HCT116 (cell line): ENCODE data around the gene PCDH1. TPM values are rescaled to one million over a fixed set of nuclear protein-coding genes. Genes with fewer than 3 reads are reported as not detected.

Experiments
- ATAC-seq: fragments of 200-7000 bp; cut with Tn5 transposase; 2 replicates; pipeline ENCODE4 v1.9.1; 2020; ENCODE audit warnings: mild to moderate bottlenecking, moderate library complexity
- BruUV-seq: library from RNA; stranded (reverse); fragments of 400-500 nt; replicated peaks from 2 replicates; lab custom pipeline; 2021; lab: Mats Ljungman, UMichigan
- CTCF ChIA-PET: fragments of 300-600 bp; sonication (Branson Sonifier 250); formaldehyde crosslinking; loops from one replicate; lab custom pipeline; 2021; ENCODE audit warnings: antibody characterized with exemption; lab: Charles Lee
- POLR2A ChIA-PET: fragments of 300-600, 350-600 bp; sonication (Branson Sonifier 250); formaldehyde crosslinking; loops from one replicate; lab custom pipeline; 2021; ENCODE audit warnings: antibody characterized with exemption; lab: Charles Lee
- RAD21 ChIA-PET, 2 experiments: fragments of 300-600 bp; sonication (Branson Sonifier 250); formaldehyde crosslinking; loops; one replicate each; lab custom pipeline; 2023; ENCODE audit warnings: low total read pairs in 2 of 2; ENCODE audit not compliant: uncharacterized antibody in 2 of 2, unreplicated experiment in 2 of 2, low non-redundant PET in 1 of 2; lab: Charles Lee
- DNase-seq: peaks from one replicate; pipeline ENCODE4 v3.0.0-alpha.2; 2010; ENCODE audit warnings: low read depth, low spot score
- H2AFZ ChIP-seq: fragments of 200-600 bp; shearing (Covaris generic), sonication (generic); 2 replicates; pipeline ENCODE4 v1.6.1; 2017; ENCODE audit warnings: low read depth, mixed run types, mixed read lengths, antibody characterized with exemption, low read length; ENCODE audit not compliant: poor library complexity, severe bottlenecking
- H3K27ac ChIP-seq: 2 replicates; pipeline ENCODE4 v1.5.1; 2012; ENCODE audit warnings: low read depth, low read length
- H3K27me3 ChIP-seq: fragments of 200-600 bp; sonication (generic); 2 replicates; pipeline ENCODE4 v1.6.1; 2016; ENCODE audit warnings: mixed run types, low read length, mixed read lengths; ENCODE audit not compliant: insufficient read depth
- H3K36me3 ChIP-seq, 2 experiments: fragments of 200-500 bp in 1 of 2; fragments of 200-600 bp in 1 of 2; sonication (Bioruptor generic) in 1 of 2; sonication (generic) in 1 of 2; 2 replicates each; pipeline versions ENCODE4 v1.5.1 to v1.6.1; 2014 to 2016; ENCODE audit warnings: low read length in 2 of 2, inconsistent platforms in 1 of 2, mixed read lengths in 1 of 2, mixed run types in 1 of 2; ENCODE audit not compliant: insufficient read depth in 2 of 2, control insufficient read depth in 1 of 2
- H3K4me1 ChIP-seq, 2 experiments: fragments of 200-600 bp in 1 of 2; sonication (generic) in 1 of 2; 2 replicates each; pipeline versions ENCODE4 v1.5.1 to v1.6.1; 2012 to 2017; ENCODE audit warnings: low read length in 2 of 2, inconsistent platforms in 1 of 2, mild to moderate bottlenecking in 1 of 2, mixed read lengths in 1 of 2, mixed run types in 1 of 2, moderate library complexity in 1 of 2; ENCODE audit not compliant: insufficient read depth in 2 of 2, control insufficient read depth in 1 of 2
- H3K4me2 ChIP-seq: fragments of 200-600 bp; sonication (generic); 2 replicates; pipeline ENCODE4 v1.6.1; 2017; ENCODE audit warnings: mixed run types, low read length, mixed read lengths
- H3K4me3 ChIP-seq, 2 experiments: fragments of 200-600 bp in 1 of 2; sonication (generic) in 1 of 2; replicated peaks in 1 of 2; 2 replicates each; pipeline ENCODE4 v1.5.1; 2011 to 2016; ENCODE audit warnings: low read length in 2 of 2, control low read depth in 1 of 2, low read depth in 1 of 2, mild to moderate bottlenecking in 1 of 2, mixed read lengths in 1 of 2, mixed run types in 1 of 2
- H3K79me2 ChIP-seq: fragments of 200-600 bp; sonication (generic); 2 replicates; pipeline ENCODE4 v1.6.1; 2017; ENCODE audit warnings: mild to moderate bottlenecking, mixed run types, low read length, moderate library complexity, mixed read lengths; ENCODE audit not compliant: insufficient read depth
- H3K9ac ChIP-seq: fragments of 200-600 bp; sonication (generic); 2 replicates; pipeline ENCODE4 v1.6.1; 2016; ENCODE audit warnings: low read length, mixed read lengths
- H3K9me2 ChIP-seq: fragments of 200-600 bp; sonication (generic), shearing (Covaris generic); 2 replicates; pipeline ENCODE4 v1.6.1; 2017; ENCODE audit warnings: mixed run types, mild to moderate bottlenecking, moderate library complexity; ENCODE audit not compliant: insufficient read depth
- H3K9me3 ChIP-seq, 2 experiments: fragments of 200-500 bp in 1 of 2; fragments of 200-600 bp in 1 of 2; sonication (Bioruptor generic) in 1 of 2; sonication (generic) in 1 of 2; 2 replicates each; pipeline ENCODE4 v1.6.1; 2014 to 2017; ENCODE audit warnings: low read length in 2 of 2, mixed read lengths in 2 of 2, inconsistent platforms in 1 of 2, low read depth in 1 of 2, mild to moderate bottlenecking in 1 of 2, mixed run types in 1 of 2, moderate library complexity in 1 of 2; ENCODE audit not compliant: control insufficient read depth in 1 of 2, insufficient read depth in 1 of 2
- H4K20me1 ChIP-seq: fragments of 200-600 bp; sonication (generic), shearing (Covaris generic); 2 replicates; pipeline ENCODE4 v1.6.1; 2017; ENCODE audit warnings: mixed run types, mild to moderate bottlenecking, moderate library complexity; ENCODE audit not compliant: insufficient read depth
- CBX3 ChIP-seq: IDR thresholded peaks from 2 replicates; pipeline ENCODE4 v1.6.1; 2012; ENCODE audit warnings: low read depth
- CEBPB ChIP-seq: IDR thresholded peaks from 2 replicates; pipeline ENCODE4 v1.6.1; 2012; ENCODE audit warnings: low read depth
- EGR1 ChIP-seq: IDR thresholded peaks from 2 replicates; pipeline ENCODE4 v1.6.1; 2012; ENCODE audit warnings: low read depth
- ELF1 ChIP-seq: IDR thresholded peaks from 2 replicates; pipeline ENCODE4 v1.6.1; 2012; ENCODE audit warnings: low read depth, borderline replicate concordance
- EZH2 ChIP-seq: fragments of 200-600 bp; sonication (generic); IDR thresholded peaks from 2 replicates; pipeline ENCODE4 v1.6.1; 2017; ENCODE audit warnings: antibody characterized with exemption, mixed run types
- FOSL1 ChIP-seq: IDR thresholded peaks from 2 replicates; pipeline ENCODE4 v1.6.1; 2012; ENCODE audit warnings: low read depth
- JUND ChIP-seq: IDR thresholded peaks from 2 replicates; pipeline ENCODE4 v1.6.1; 2012
- POLR2A ChIP-seq: IDR thresholded peaks from 2 replicates; pipeline ENCODE4 v1.7.0; 2011; ENCODE audit warnings: borderline replicate concordance; ENCODE audit not compliant: insufficient read depth, insufficient read length; ENCODE audit errors: extremely low read depth
- POLR2AphosphoS5 ChIP-seq: IDR thresholded peaks from 2 replicates; pipeline ENCODE4 v1.6.1; 2011; ENCODE audit warnings: mild to moderate bottlenecking, low read depth, low read length, moderate library complexity
- SP1 ChIP-seq: IDR thresholded peaks from 2 replicates; pipeline ENCODE4 v1.6.1; 2012; ENCODE audit warnings: low read depth
- YY1 ChIP-seq: IDR thresholded peaks from 2 replicates; pipeline ENCODE4 v1.6.1; 2011; ENCODE audit warnings: low read length, low read depth, moderate library complexity, mild to moderate bottlenecking; ENCODE audit not compliant: insufficient replicate concordance; ENCODE audit errors: extremely low read depth
- ZFX ChIP-seq: fragments of 450-650 bp; IDR thresholded peaks from 2 replicates; pipeline ENCODE4 v1.6.1; 2017
- ZNF274 ChIP-seq: fragments of 200-500 bp; sonication (Bioruptor generic); IDR thresholded peaks from 2 replicates; pipeline ENCODE4 v1.6.1; 2014; ENCODE audit warnings: mild to moderate bottlenecking, low read depth, low read length, inconsistent platforms
- intact Hi-C: fragments of 100-400 bp; cut with micrococcal nuclease; formaldehyde crosslinking; loops from 2 replicates; pipeline ENCODE4 v1.10.0; 2022
- total RNA-seq: library from RNA; stranded (reverse); gene quantifications from one replicate; pipeline ENCODE4 v1.2.1, GENCODE V29; 2021; ENCODE audit not compliant: unreplicated experiment
- TF ChIP-seq, protein P1 (sequence below): IDR thresholded peaks from 2 replicates; pipeline ENCODE4 v1.6.1; 2012
- TF ChIP-seq, protein P2 (sequence below): IDR thresholded peaks from 2 replicates; pipeline ENCODE4 v1.6.1; 2012; ENCODE audit warnings: low read depth

PCDH1 gene
- total RNA-seq, 1 experiment from 2014 or later: 24.2 TPM

DNA sequence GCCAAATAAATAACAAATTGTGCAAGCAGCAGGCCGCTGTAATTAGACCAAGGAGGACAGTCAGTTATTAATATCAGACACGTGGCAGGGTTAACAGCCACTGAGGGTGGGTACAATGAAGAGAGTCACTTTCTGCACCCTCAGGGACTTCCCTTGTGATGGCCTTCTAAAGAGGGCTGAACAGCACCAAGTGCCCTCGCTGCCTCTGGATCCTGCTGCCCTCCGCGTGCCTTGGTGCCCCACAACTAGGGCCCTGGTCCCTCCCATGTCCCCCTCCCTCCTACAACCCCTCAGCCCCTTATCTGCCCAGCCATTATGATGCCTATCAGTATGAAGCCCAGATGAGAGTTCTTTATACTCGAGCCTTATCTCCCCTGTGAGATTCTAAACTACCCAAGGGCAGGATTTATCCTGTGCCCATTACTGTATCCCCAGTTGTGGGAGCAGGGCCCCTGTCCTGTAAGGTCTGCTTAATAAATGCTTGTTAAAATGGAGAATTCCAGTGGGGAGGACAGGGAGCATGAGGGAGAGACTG is 37.3 kb downstream of the PCDH1 start:
- CTCF ChIA-PET: interaction anchor here (1.1 kb wide), 1 partner anchor 26 kb away, joined by 3 read pairs; no protein-coding TSS in a partner anchor
- BruUV-seq: no TSS peak
- no peak for ATAC-seq

DNA sequence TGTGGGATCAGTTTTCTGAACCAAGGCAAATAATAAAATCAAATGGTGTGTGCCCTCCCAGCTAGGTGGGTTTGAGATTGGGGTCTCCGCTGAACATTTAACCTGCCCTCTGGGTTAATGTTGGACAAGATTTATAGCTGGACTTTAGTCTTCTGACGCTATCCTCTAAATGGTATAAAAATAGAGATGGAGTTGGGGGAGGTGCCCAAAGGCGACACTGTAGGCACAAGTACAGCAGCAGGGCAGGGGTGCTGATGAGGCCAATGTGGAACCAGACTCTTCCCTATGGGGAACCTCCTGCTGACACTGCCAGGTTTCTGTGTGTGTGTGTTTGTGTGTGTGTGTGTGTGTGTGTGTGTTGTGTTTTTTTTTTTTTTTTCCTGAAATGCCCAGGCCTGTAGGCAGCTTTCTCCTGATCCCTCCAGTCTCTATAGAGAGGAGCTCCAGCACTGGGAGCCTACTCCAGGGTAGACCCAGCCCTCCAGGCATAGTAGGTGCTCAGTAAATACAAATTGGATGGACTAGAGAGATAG is 37.9 kb downstream of the PCDH1 start:
- ChIA-PET RAD21 (interaction anchor here in 1 of 2 experiments (0.6 kb wide), 1 partner anchor 35 kb away, joined by 3 read pairs; no protein-coding TSS in a partner anchor), POLR2A (no interaction called here), CTCF (interaction anchor here (1.1 kb wide), 2 partner anchors 26 to 83 kb away, joined by 3 to 4 read pairs; no protein-coding TSS in a partner anchor)
- H3K9ac ChIP-seq: no peak overlapping the region
- no peak overlapping the region for H3K4me3 ChIP-seq
- no peaks in the 10 kb centered on the region for H3K9me2 ChIP-seq
- H3K27ac ChIP-seq: no peak overlapping the region
- H3K27me3 ChIP-seq: no peaks in the 10 kb centered on the region
- H3K4me2 ChIP-seq: no peak overlapping the region
- H3K9me3 ChIP-seq: no peaks in the 10 kb centered on the region
- H3K79me2 ChIP-seq: no peaks in the 10 kb centered on the region
- peaks cover 10 to 30% of the 10 kb centered on the region in 2 experiments; a peak in 3 of 4 replicates for H3K4me1 ChIP-seq
- intact Hi-C loops: no loop called here
- H2AFZ ChIP-seq: no peak overlapping the region
- H3K36me3 ChIP-seq: no peaks in the 10 kb centered on the region
- DNase-seq (no peak), ATAC-seq (no peak)
- H4K20me1 ChIP-seq: no peaks in the 10 kb centered on the region
- no TSS peak for BruUV-seq
- TF ChIP-seq, protein P1, sequence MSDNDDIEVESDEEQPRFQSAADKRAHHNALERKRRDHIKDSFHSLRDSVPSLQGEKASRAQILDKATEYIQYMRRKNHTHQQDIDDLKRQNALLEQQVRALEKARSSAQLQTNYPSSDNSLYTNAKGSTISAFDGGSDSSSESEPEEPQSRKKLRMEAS: no peak
- no peak for TF ChIP-seq YY1
- no peak for TF ChIP-seq POLR2A
- TF ChIP-seq, protein P2, sequence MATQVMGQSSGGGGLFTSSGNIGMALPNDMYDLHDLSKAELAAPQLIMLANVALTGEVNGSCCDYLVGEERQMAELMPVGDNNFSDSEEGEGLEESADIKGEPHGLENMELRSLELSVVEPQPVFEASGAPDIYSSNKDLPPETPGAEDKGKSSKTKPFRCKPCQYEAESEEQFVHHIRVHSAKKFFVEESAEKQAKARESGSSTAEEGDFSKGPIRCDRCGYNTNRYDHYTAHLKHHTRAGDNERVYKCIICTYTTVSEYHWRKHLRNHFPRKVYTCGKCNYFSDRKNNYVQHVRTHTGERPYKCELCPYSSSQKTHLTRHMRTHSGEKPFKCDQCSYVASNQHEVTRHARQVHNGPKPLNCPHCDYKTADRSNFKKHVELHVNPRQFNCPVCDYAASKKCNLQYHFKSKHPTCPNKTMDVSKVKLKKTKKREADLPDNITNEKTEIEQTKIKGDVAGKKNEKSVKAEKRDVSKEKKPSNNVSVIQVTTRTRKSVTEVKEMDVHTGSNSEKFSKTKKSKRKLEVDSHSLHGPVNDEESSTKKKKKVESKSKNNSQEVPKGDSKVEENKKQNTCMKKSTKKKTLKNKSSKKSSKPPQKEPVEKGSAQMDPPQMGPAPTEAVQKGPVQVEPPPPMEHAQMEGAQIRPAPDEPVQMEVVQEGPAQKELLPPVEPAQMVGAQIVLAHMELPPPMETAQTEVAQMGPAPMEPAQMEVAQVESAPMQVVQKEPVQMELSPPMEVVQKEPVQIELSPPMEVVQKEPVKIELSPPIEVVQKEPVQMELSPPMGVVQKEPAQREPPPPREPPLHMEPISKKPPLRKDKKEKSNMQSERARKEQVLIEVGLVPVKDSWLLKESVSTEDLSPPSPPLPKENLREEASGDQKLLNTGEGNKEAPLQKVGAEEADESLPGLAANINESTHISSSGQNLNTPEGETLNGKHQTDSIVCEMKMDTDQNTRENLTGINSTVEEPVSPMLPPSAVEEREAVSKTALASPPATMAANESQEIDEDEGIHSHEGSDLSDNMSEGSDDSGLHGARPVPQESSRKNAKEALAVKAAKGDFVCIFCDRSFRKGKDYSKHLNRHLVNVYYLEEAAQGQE: no peak
- no peak for TF ChIP-seq JUND
- no peak for TF ChIP-seq ZNF274
- TF ChIP-seq FOSL1: no peak
- TF ChIP-seq POLR2AphosphoS5: no peak
- no peak for TF ChIP-seq ELF1
- TF ChIP-seq SP1: no peak
- no peak for TF ChIP-seq CEBPB
- TF ChIP-seq EGR1: no peak
- no peak for TF ChIP-seq EZH2
- TF ChIP-seq ZFX: no peak

More for the DNA sequence above, 37.3 kb downstream of the PCDH1 start:
- intact Hi-C loops: no loop called here
- TF ChIP-seq ZNF274: no peak
- TF ChIP-seq, protein P1: no peak
- no peak for TF ChIP-seq YY1
- no peak for TF ChIP-seq EZH2
- TF ChIP-seq CBX3: no peak
- no peak for TF ChIP-seq JUND
- TF ChIP-seq POLR2AphosphoS5: no peak
- no peak for TF ChIP-seq POLR2A
- no peak for TF ChIP-seq ELF1
- Histone ChIP-seq H4K20me1 (no peaks in the 10 kb centered on the region), H3K9ac (no peak overlapping the region), H3K27ac (no peak overlapping the region), H3K4me3 (no peak overlapping the region), H3K36me3 (no peaks in the 10 kb centered on the region), H3K79me2 (no peaks in the 10 kb centered on the region), H3K27me3 (no peaks in the 10 kb centered on the region), H3K4me1 (peaks cover 12 to 34% of the 10 kb centered on the region in 2 experiments; a peak in 3 of 4 replicates), H2AFZ (no peak overlapping the region), H3K9me3 (no peaks in the 10 kb centered on the region), H3K4me2 (no peak overlapping the region), H3K9me2 (no peaks in the 10 kb centered on the region)
- ChIA-PET RAD21 (interaction anchor here in 1 of 2 experiments (0.6 kb wide), 1 partner anchor 34 kb away, joined by 3 read pairs; no protein-coding TSS in a partner anchor), POLR2A (interaction anchor here (0.5 kb wide), 1 partner anchor 8 kb away, joined by 6 read pairs; no protein-coding TSS in a partner anchor)
- no peak for DNase-seq
